OCI-M2 (cell line): ENCODE results near the gene MBOAT2.
"Not testable (repeated sequence)": the region's sequence is repeated elsewhere in the genome, so short reads cannot be mapped to it uniquely, and the experiment has no call there.

Source experiments
- DNase-seq: peaks from one replicate; lab custom pipeline; 2025; ENCODE audit not compliant: unreplicated experiment; lab: John Stamatoyannopoulos, UW

Gene MBOAT2

GRCh38 chr2:8993196-8993901 lies 10.1 kb downstream of the MBOAT2 start:
- DNase-seq = no peak

- no peak for DNase-seq
Observed at GRCh38 chr2:8992643-8993042, 10.8 kb downstream of the MBOAT2 start.

GRCh38 chr2:8989536-8990079 lies 13.9 kb downstream of the MBOAT2 start:
- no peak for DNase-seq

- no peak for DNase-seq
Observed at GRCh38 chr2:8987410-8987809, 16.1 kb downstream of the MBOAT2 start.

GRCh38 chr2:8986327-8986976 lies 17.0 kb downstream of the MBOAT2 start:
- no peak for DNase-seq

GRCh38 chr2:8985561-8986326 lies 17.7 kb downstream of the MBOAT2 start:
- no peak for DNase-seq

GRCh38 chr2:8984855-8985254 lies 18.6 kb downstream of the MBOAT2 start:
- DNase-seq = no peak

GRCh38 chr2:8984157-8984556 lies 19.3 kb downstream of the MBOAT2 start:
- DNase-seq = no peak

- no peak for DNase-seq
Observed at GRCh38 chr2:8983571-8983970, 19.9 kb downstream of the MBOAT2 start.

GRCh38 chr2:8981876-8982275 lies 21.6 kb downstream of the MBOAT2 start:
- DNase-seq = no peak

- DNase-seq = no peak
Observed at GRCh38 chr2:8980096-8980495, 23.4 kb downstream of the MBOAT2 start.

- no peak for DNase-seq
Observed at GRCh38 chr2:8977758-8978157, 25.7 kb downstream of the MBOAT2 start.

- no peak for DNase-seq
Observed at GRCh38 chr2:8976442-8977259, 26.8 kb downstream of the MBOAT2 start.

- no peak for DNase-seq
Observed at GRCh38 chr2:8974016-8974415, 29.5 kb downstream of the MBOAT2 start.

GRCh38 chr2:8973017-8973416 lies 30.5 kb downstream of the MBOAT2 start:
- DNase-seq = not testable (repeated sequence)

GRCh38 chr2:8972535-8972934 lies 30.9 kb downstream of the MBOAT2 start:
- not testable (repeated sequence) for DNase-seq

- not testable (repeated sequence) for DNase-seq
Observed at GRCh38 chr2:8969348-8969747, 34.1 kb downstream of the MBOAT2 start.

GRCh38 chr2:8966123-8966908 lies 37.2 kb downstream of the MBOAT2 start:
- no peak for DNase-seq

- no peak for DNase-seq
Observed at GRCh38 chr2:8965216-8965969, 38.1 kb downstream of the MBOAT2 start.
